Skeletal muscle satellite cell (primary cell): ENCODE results near the gene DUOXA2.

ENCODE experiments used
- H3K27me3 ChIP-seq: 2 replicates; pipeline ENCODE4 v1.7.0; 2013; ENCODE audit warnings: low read length; ENCODE audit not compliant: control insufficient read depth, insufficient read depth
- H3K36me3 ChIP-seq: 2 replicates; pipeline ENCODE4 v1.7.0; 2013; ENCODE audit warnings: mild to moderate bottlenecking, control low read depth, low read length; ENCODE audit not compliant: insufficient read depth
- H3K4me1 ChIP-seq: 2 replicates; pipeline ENCODE4 v1.7.0; 2013; ENCODE audit warnings: low read length; ENCODE audit not compliant: control insufficient read depth, insufficient read depth
- H3K4me2 ChIP-seq: 2 replicates; pipeline ENCODE4 v1.7.0; 2013; ENCODE audit warnings: mild to moderate bottlenecking, low read length
- H3K4me3 ChIP-seq: 2 replicates; pipeline ENCODE4 v1.7.0; 2013; ENCODE audit warnings: low read length
- H3K9ac ChIP-seq: 2 replicates; pipeline ENCODE4 v1.7.0; 2013; ENCODE audit warnings: mild to moderate bottlenecking, low read depth, low read length, moderate library complexity
- H3K9me3 ChIP-seq: replicated peaks from 2 replicates; pipeline ENCODE4 v1.7.0; 2013; ENCODE audit warnings: mild to moderate bottlenecking, control low read depth, low read length

Gene DUOXA2

DNA sequence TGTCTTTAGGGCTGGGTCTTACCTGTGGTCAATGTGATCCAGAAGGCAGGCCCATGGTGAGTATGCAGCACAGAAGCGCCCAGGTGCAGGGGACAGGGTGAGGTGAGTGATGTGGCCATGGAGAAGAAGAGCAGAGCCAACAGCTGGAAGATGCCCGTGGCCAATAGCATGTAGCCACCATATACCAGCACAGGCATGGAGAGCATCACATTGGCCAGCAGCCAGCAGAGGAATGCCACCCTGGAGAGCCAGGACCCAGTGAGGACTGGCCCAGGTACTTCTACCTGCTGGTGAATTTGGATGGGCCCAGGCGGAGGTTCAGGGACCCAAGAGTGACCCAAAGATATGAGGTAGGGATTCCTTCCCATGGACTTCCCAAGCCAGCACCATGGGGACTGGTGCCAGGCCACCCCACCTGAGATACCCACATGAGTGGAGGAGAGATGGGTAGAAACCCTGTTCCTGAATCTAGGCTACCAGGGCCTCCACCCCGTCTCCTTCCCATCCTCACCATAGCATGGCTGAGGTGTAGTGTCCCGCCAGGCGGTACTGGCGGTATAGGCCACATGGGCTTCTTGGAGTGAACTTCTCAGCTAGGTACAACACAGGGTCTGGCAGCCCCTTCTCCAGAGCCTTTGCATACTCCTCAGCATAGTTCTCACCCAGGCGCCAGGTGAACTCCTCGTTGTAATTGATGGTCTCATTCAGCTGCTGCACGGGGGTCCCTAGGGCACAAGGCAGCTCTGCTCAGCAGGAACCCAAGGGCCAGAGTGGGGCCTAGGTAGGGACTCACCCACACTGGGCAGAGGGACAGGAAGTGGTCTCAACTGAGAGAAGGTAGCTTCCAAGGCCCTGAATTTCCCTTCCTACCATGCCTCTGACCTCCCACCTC is 6.2 kb downstream of the DUOXA2 start:
- Histone ChIP-seq H3K9me3 (no peaks in the 10 kb centered on the region), H3K4me1 (peaks cover 14% of the 10 kb centered on the region), H3K4me2 (no peak overlapping the region), H3K9ac (no peak overlapping the region), H3K4me3 (no peak overlapping the region), H3K36me3 (no peaks in the 10 kb centered on the region), H3K27me3 (peaks cover 50% of the 10 kb centered on the region)

DNA sequence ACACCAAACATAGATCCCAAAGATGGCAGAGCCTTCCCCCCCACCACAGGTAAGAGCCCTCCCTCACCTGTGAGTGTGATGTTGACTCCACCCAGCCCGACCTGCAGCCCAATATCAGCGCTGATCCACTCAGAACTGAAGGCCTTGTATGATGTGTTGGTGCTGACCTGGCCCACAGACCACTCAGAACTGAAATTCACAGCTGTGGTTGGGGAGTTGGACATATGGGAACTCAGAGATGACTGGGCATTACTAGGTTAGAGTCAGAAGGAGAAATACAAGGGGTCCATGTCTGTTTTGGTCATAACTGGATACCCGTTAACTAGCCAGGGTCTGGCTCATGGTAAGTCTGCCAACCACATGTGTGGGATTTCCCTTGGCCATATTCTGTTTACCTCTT is 6.9 kb downstream of the DUOXA2 start:
- Histone ChIP-seq H3K4me3 (no peak overlapping the region), H3K9ac (no peak overlapping the region), H3K4me2 (no peak overlapping the region), H3K9me3 (no peaks in the 10 kb centered on the region), H3K4me1 (peaks cover 14% of the 10 kb centered on the region), H3K27me3 (peaks cover 50% of the 10 kb centered on the region), H3K36me3 (no peaks in the 10 kb centered on the region)

DNA sequence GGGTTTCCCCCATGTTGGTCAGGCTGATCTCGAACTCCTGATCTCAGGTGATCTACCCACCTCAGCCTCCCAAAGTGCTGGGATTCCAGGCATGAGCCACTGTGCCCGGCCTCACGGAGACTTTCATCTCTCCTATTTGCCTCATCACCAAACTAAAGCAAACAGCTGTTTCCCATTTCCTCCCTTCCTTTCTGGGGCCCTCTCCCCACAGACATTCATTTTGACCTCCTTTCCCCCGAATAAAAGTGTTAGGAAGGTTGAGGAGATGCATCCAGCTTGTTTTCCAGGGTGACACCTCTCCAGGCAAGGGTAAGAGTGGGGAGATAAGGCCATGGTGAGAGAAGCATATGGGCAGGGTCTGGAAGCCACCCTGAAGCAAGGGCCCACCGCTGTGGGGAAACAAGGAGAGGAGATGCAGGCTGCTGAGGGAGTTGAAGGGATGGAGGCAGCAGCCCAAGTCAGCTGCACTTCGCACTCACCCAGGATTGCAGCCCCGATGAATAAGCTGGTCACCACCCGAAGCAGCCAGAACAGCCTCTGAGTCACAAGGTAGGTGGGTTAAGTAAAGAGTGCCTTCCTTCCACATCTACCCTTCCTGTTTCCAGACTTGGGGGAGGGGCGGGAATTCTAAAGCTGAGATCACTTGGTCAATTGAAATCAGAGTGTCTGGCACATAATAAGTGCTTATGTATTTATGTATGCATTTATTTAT is 7.7 kb downstream of the DUOXA2 start:
- Histone ChIP-seq H3K4me1 (peaks cover 14% of the 10 kb centered on the region), H3K9me3 (no peaks in the 10 kb centered on the region), H3K36me3 (no peaks in the 10 kb centered on the region), H3K4me3 (no peak overlapping the region), H3K9ac (peak overlapping the region; percentile 48), H3K27me3 (peaks cover 45% of the 10 kb centered on the region), H3K4me2 (peak overlapping the region; percentile 73)

DNA sequence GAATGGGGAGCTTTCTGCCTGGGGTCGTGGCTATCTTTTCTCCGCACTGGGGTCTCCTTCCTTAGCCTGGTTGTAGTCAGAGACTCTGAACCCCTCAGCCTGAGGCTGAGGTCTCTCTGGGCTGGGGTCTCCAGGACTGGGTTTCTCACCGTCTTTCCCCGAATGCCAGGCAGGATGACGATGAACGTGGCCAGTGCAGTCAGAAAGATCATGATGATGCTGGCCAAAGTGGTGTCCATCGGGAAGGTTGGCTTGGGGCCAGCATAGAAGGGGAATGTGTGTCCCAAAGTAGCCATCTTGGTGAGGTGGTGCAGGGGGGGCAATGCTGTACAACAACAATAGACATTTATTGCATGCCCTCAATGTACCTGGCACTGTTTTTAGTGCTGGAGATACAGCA is 8.6 kb downstream of the DUOXA2 start:
- Histone ChIP-seq H3K9me3 (no peaks in the 10 kb centered on the region), H3K4me2 (no peak overlapping the region), H3K36me3 (no peaks in the 10 kb centered on the region), H3K4me3 (no peak overlapping the region), H3K27me3 (peaks cover 45% of the 10 kb centered on the region), H3K9ac (no peak overlapping the region), H3K4me1 (peaks cover 14% of the 10 kb centered on the region)

DNA sequence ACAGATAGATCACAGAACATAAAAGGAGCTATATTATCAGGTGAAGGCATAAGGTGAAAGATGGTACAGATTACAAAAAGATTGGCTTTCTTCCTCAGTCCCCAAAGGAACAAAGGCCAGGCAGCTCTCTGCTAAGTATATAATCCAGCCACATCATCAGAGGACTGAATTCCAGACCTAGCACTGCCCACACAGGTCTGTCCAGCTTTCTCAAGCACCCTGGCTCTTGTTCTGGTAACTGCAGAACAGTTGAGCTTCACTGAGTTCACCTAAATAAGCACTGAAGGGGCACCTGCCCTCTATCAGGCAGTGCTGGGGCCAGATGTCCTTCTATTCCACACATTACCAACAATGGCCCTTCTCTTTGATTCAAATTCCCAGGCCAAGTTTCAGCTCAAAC is 9.3 kb downstream of the DUOXA2 start:
- peaks cover 14% of the 10 kb centered on the region for H3K4me1 ChIP-seq
- peaks cover 51% of the 10 kb centered on the region for H3K27me3 ChIP-seq
- no peak overlapping the region for H3K9ac ChIP-seq
- H3K9me3 ChIP-seq, result no peaks in the 10 kb centered on the region
- no peak overlapping the region for H3K4me2 ChIP-seq
- H3K36me3 ChIP-seq, result no peaks in the 10 kb centered on the region
- no peak overlapping the region for H3K4me3 ChIP-seq

DNA sequence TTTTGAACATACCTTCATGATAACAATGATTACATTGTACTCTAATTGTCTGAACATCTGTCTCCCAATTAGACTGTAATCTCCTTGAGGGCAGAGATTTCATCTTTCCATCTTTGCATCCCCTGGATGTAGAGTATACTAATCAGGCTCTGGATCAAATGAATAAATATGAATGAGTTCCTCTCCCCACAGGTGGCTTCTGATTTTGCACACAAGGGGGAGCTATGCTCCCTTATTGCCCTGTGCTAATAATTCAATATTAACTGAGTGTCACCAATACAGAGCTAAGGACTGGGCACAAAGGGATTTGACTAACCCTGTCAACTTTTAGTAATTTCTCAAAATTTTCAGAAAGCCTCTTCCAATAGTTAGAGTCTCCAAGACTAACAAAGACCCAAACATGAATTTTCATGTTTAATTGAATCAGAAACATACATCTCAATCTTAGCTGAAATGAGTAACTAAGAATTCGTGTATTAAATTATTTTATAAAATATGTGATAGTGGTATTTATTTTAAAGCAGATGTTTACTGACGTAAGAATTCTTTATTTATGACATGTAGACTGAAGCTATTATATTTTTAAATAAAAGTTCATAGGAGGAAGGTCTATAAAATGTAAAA is 12.5 kb downstream of the DUOXA2 start:
- Histone ChIP-seq H3K27me3 (peaks cover 79% of the 10 kb centered on the region), H3K36me3 (no peaks in the 10 kb centered on the region)

DNA sequence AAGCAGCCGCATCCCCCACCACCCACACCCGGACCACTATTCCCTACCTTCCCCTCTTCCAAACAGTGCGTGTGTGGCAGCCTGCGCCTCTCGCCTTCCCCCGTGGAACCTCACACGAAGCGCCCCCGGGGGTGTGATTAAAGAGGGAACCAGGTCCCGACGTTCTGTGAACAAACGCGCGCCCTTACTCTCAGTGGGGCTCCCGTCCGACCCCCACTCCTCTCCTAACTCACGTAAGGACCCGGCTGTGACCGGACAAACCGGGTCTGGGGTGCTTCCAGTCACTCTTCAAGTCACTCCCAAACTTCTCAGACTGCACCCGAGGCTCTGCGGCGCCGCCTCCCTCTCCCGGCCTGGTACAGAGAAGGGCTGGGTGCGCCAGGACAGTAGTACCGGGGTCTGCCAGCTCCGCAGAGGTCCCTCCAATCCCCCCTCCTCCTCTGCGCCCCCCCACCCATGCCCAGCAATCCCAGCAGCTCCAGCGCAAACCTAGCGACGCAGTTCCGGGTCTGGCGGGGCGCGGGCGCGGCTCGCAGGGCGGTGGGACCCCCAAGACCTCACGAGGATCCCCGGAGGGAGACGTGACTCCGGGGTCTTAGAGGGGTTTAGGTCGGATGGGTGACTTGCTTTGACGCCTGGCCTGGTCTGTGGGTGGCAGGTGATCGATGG is 15.0 kb downstream of the DUOXA2 start:
- Histone ChIP-seq H3K9me3 (no peaks in the 10 kb centered on the region), H3K4me2 (peak overlapping the region; percentile 17), H3K36me3 (no peaks in the 10 kb centered on the region), H3K9ac (no peak overlapping the region), H3K4me1 (no peaks in the 10 kb centered on the region), H3K27me3 (peaks cover 89% of the 10 kb centered on the region), H3K4me3 (no peak overlapping the region)

More for the DNA sequence above, 12.5 kb downstream of the DUOXA2 start:
- H3K9me3 ChIP-seq, result no peaks in the 10 kb centered on the region
- H3K4me2 ChIP-seq, result no peak overlapping the region
- no peak overlapping the region for H3K9ac ChIP-seq
- H3K4me1 ChIP-seq, result peaks cover 12% of the 10 kb centered on the region
- H3K4me3 ChIP-seq, result no peak overlapping the region

DNA sequence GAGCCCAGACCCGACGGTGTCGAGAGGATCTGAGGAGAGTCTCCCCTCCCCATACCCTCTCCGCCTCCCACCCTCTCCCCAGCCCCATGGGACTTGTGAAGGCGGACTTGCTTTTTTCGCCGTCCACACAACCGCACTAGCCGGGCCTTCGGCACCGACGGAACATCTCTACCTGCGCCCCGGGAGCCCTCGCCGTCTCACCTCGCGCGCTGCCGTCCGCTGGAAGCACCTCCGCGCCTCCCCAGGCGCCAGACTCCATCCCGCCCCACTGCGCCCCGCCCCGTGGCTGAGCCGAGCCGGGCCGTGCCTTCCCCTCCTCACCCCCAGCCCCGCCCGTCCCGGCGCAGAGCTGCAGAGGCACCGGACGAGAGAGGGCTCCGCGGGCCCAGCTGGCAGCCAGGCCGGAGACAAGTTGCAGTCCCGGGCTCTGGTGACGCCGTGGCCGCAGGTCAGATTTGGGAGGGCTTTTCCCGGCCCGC is 15.6 kb downstream of the DUOXA2 start, which contains the start of the genes DUOX1 and DUOXA1:
Gene DUOX1, plus strand, starts transcription at position 344 of the 479 bp plus-strand sequence. CDS start 1,973 bp downstream, outside the sequence.
Gene DUOXA1, minus strand, starts transcription at position 229 of the 479 bp plus-strand sequence. CDS start 6,865 bp downstream, outside the sequence.
- Histone ChIP-seq H3K4me1 (no peaks in the 10 kb centered on the region), H3K36me3 (no peaks in the 10 kb centered on the region), H3K27me3 (peaks cover 93% of the 10 kb centered on the region), H3K4me3 (no peak within 1 kb of the TSS), H3K4me2 (peak within 1 kb of the TSS; percentile 17), H3K9ac (no peak within 1 kb of the TSS), H3K9me3 (no peaks in the 10 kb centered on the region)

DNA sequence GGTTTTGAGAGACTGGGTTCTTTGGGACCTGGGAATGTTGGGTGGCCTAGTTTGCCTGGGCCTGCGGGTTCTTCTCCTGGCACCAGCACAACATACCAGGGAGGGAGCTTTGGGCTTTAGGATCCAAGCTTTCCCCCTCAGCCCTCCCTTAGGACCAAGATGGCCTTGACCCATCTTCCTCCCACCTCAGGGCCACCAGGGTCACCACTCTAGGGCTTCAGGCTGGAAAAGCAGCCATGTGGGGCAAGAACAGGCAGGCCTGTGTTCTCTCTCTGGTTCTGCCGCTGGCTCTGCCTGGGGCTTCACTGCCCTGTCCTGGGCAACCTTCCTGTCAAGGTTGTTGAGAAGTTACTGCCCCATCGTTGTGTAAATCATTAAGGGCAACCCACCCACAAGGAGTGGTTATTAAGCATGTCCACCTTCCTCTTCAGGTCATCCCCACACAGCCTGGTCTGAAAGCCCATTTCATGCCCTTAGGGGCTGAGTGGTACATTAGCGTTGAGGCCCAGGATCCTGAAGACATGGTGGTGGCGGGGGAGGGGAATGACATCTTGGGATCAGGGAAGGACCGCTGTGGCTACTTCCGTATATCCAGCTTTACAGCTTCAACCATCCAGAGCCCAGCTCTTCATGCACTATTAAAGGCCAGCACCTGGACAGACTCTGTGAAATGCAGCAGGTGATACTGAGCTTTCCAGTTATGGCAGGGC is 16.3 kb downstream of the DUOXA2 start:
- H3K9me3 ChIP-seq, result no peaks in the 10 kb centered on the region
- no peak overlapping the region for H3K4me2 ChIP-seq
- no peak overlapping the region for H3K4me3 ChIP-seq
- no peaks in the 10 kb centered on the region for H3K36me3 ChIP-seq
- H3K4me1 ChIP-seq, result no peaks in the 10 kb centered on the region
- no peak overlapping the region for H3K9ac ChIP-seq
- peaks cover 93% of the 10 kb centered on the region for H3K27me3 ChIP-seq

DNA sequence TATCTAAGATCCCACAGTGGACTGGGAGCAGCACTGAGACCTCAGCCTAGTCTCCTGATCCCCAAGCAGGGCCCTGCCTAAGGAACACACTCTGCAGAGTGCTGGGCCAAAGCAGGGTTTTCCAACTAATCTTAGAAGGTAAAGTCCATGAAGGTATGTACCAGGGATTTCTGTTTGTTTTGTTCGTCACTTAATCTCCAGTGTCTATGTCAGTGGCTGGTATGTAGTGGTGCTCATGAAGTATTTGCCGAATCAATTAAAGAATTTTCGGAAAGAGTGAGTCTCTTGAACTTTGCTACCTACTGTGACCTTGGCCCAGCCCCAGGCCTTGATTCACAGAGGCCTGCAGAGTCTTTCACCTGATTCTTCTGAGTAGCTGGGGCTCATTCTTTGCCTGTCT is 17.4 kb downstream of the DUOXA2 start:
- Histone ChIP-seq H3K9me3 (no peaks in the 10 kb centered on the region), H3K9ac (no peak overlapping the region), H3K4me1 (no peaks in the 10 kb centered on the region), H3K4me3 (no peak overlapping the region), H3K4me2 (no peak overlapping the region), H3K36me3 (no peaks in the 10 kb centered on the region), H3K27me3 (peaks cover 91% of the 10 kb centered on the region)
